Uterus (tissue), 4 donors: ENCODE measurements around the gene SEC24A. TPM values are rescaled to one million over a fixed set of nuclear protein-coding genes. Genes with fewer than 3 reads are reported as not detected.
"Not testable (repeated sequence)": the region's sequence is repeated elsewhere in the genome, so short reads cannot be mapped to it uniquely, and the experiment has no call there.

Experiments
- DNase-seq, 2 donors: peaks; one replicate each; pipeline ENCODE4 v3.0.0-alpha.2; 2019 to 2020
- H3K27ac ChIP-seq, 2 donors: fragments of 200-600 bp; sonication (generic); 1 replicate in 1 of 2; 2 replicates in 1 of 2; pipeline ENCODE4 v1.5.1; 2016 to 2018
- H3K27me3 ChIP-seq, 2 donors: fragments of 200-600 bp; sonication (generic); one replicate each; pipeline ENCODE4 v1.5.1; 2018 to 2019; ENCODE audit warnings: control low read depth in 1 of 2
- H3K36me3 ChIP-seq, 2 donors: fragments of 200-600 bp; sonication (generic); one replicate each; pipeline ENCODE4 v1.5.1; 2019; ENCODE audit warnings: control low read depth in 1 of 2
- H3K4me1 ChIP-seq, 2 donors: fragments of 200-600 bp; sonication (generic); one replicate each; pipeline ENCODE4 v1.5.1; 2018 to 2019; ENCODE audit warnings: control low read depth in 1 of 2
- H3K4me3 ChIP-seq, 2 donors: fragments of 200-600 bp; sonication (generic); 1 replicate in 1 of 2; 2 replicates in 1 of 2; pipeline ENCODE4 v1.5.1; 2018 to 2019; ENCODE audit warnings: mild to moderate bottlenecking in 1 of 2
- H3K9me3 ChIP-seq, 2 donors: fragments of 200-600 bp; sonication (generic); one replicate each; pipeline ENCODE4 v1.5.1; 2019; ENCODE audit warnings: control low read depth in 1 of 2
- CTCF ChIP-seq, 4 experiments: fragments of 200-600 bp in 2 of 4; fragments of 450-650 bp in 2 of 4; sonication (generic) in 2 of 4; IDR thresholded peaks; one replicate each; pipeline ENCODE4 v1.5.1; 2016 to 2019; ENCODE audit warnings: antibody characterized with exemption in 4 of 4, mild to moderate bottlenecking in 2 of 4, moderate library complexity in 1 of 4
- POLR2A ChIP-seq, 2 donors: fragments of 450-650 bp; IDR thresholded peaks; one replicate each; pipeline ENCODE4 v1.6.1; 2016; ENCODE audit warnings: antibody characterized with exemption in 2 of 2, mild to moderate bottlenecking in 1 of 2, moderate library complexity in 1 of 2
- intact Hi-C: fragments of 100-400 bp; cut with DNase I; formaldehyde crosslinking; loops from one replicate; pipeline ENCODE4 v1.15.1; 2023; ENCODE audit warnings: low total_unique reads
- total RNA-seq, 4 donors: library from RNA; depleted of rRNA in 3 of 4; stranded (reverse); fragments of >200 nt in 3 of 4; gene quantifications; one replicate each; pipeline versions ENCODE4 v1.1.0 to v1.2.4, GENCODE V29; 2014 to 2023
- donor health status: DM: yes; HTN: yes; CAD: no.

SEC24A gene
- total RNA-seq, 4 donors from 2014 or later = 7.2 to 51.3 (median 30.7) TPM

- DNase-seq = peak in 1 of 2 donors; percentile 31
- Histone ChIP-seq H3K4me1 (no peaks in the 10 kb centered on the region), H3K36me3 (no peaks in the 10 kb centered on the region), H3K9me3 (no peaks in the 10 kb centered on the region), H3K27ac (peak overlapping the region; percentile 93 to 95), H3K27me3 (no peaks in the 10 kb centered on the region), H3K4me3 (peak overlapping the region; percentile 83 to 94)
- TF ChIP-seq POLR2A (IDR thresholded peaks at IDR 0.05) (no peak), CTCF (IDR thresholded peaks at IDR 0.05) (no peak)
- intact Hi-C loops = no loop called here
These were observed 714 bp downstream of the SEC24A start for GRCh38 chr5:134649163-134649835.

- H3K36me3 ChIP-seq, DNase-seq, H3K4me3 ChIP-seq, H3K27ac ChIP-seq, H3K9me3 ChIP-seq, H3K4me1 ChIP-seq, intact Hi-C loops, H3K27me3 ChIP-seq: not testable (repeated sequence)
These were observed 2.1 kb downstream of the SEC24A start for GRCh38 chr5:134650660-134651059.

GRCh38 chr5:134651531-134651930 lies 2.9 kb downstream of the SEC24A start:
- intact Hi-C loops = no loop called here
- TF ChIP-seq POLR2A (IDR thresholded peaks at IDR 0.05) (no peak), CTCF (IDR thresholded peaks at IDR 0.05) (no peak)

GRCh38 chr5:134656690-134657089 lies 8.1 kb downstream of the SEC24A start:
- intact Hi-C loops = no loop called here
- Histone ChIP-seq H3K27me3 (no peaks in the 10 kb centered on the region), H3K9me3 (no peaks in the 10 kb centered on the region), H3K27ac (no peak overlapping the region), H3K4me3 (no peak overlapping the region), H3K36me3 (no peaks in the 10 kb centered on the region), H3K4me1 (no peaks in the 10 kb centered on the region)
- no peak for DNase-seq
- TF ChIP-seq POLR2A (IDR thresholded peaks at IDR 0.05) = no peak
- TF ChIP-seq CTCF (IDR thresholded peaks at IDR 0.05) = no peak

More at GRCh38 chr5:134651531-134651930, 2.9 kb downstream of the SEC24A start:
- Histone ChIP-seq H3K4me3 (no peak overlapping the region), H3K4me1 (no peaks in the 10 kb centered on the region), H3K27ac (no peak overlapping the region), H3K36me3 (no peaks in the 10 kb centered on the region), H3K9me3 (no peaks in the 10 kb centered on the region), H3K27me3 (no peaks in the 10 kb centered on the region)
- DNase-seq = no peak

- Histone ChIP-seq H3K36me3 (no peaks in the 10 kb centered on the region), H3K9me3 (no peaks in the 10 kb centered on the region), H3K4me1 (no peaks in the 10 kb centered on the region), H3K27ac (no peak overlapping the region), H3K27me3 (no peaks in the 10 kb centered on the region), H3K4me3 (no peak overlapping the region)
- intact Hi-C loops = no loop called here
- TF ChIP-seq CTCF (IDR thresholded peaks at IDR 0.05) = no peak
- no peak for TF ChIP-seq POLR2A (IDR thresholded peaks at IDR 0.05)
- no peak for DNase-seq
These were observed 10.9 kb downstream of the SEC24A start for GRCh38 chr5:134659456-134659855.
